Gastroesophageal sphincter (tissue), 3 donors: ENCODE data around the gene TWIST2.

Experiments used
- CTCF ChIP-seq, 4 experiments: fragments of 200-600 bp in 2 of 4; fragments of 450-650 bp in 2 of 4; sonication (generic) in 1 of 4; IDR thresholded peaks; one replicate each; pipeline ENCODE4 v1.5.1; 2017 to 2019; ENCODE audit warnings: antibody characterized with exemption in 4 of 4, mild to moderate bottlenecking in 2 of 4, moderate library complexity in 2 of 4
- POLR2A ChIP-seq, 2 donors: fragments of 450-650 bp; IDR thresholded peaks; one replicate each; pipeline ENCODE4 v1.6.1; 2017; ENCODE audit warnings: antibody characterized with exemption in 2 of 2, mild to moderate bottlenecking in 2 of 2, moderate library complexity in 1 of 2
- POLR2AphosphoS5 ChIP-seq: sonication (generic); formaldehyde crosslinking; IDR thresholded peaks from one replicate; pipeline ENCODE4 v1.6.1; 2017; ENCODE audit warnings: antibody characterized with exemption

GRCh38 chr2:238820916-238821315 lies 27.0 kb upstream of the TWIST2 start:
- TF ChIP-seq CTCF (IDR thresholded peaks at IDR 0.05) = no peak
- no peak for TF ChIP-seq POLR2A (IDR thresholded peaks at IDR 0.05)
- no peak for TF ChIP-seq POLR2AphosphoS5
